T-cell (primary cell): Measurements from ENCODE around the gene OR6S1. TPM values are rescaled to one million over a fixed set of nuclear protein-coding genes. Genes with fewer than 3 reads are reported as not detected.
"Not testable (repeated sequence)": the region's sequence is repeated elsewhere in the genome, so short reads cannot be mapped to it uniquely, and the experiment has no call there.

Source experiments
- ATAC-seq, 4 experiments: fragments of 200-7000 bp in 3 of 4; fragments of 150-1000 bp in 1 of 4; cut with Tn5 transposase; replicated peaks in 1 of 4; 1 replicate in 3 of 4; 2 replicates in 1 of 4; pipeline ENCODE4 v1.10.0; 2021; ENCODE audit warnings: moderate library complexity in 3 of 4, mild to moderate bottlenecking in 2 of 4, moderate number of reproducible peaks in 1 of 4
- CTCF ChIA-PET, 2 donors: fragments of 300-600 bp; sonication (Branson Sonifier 250); formaldehyde crosslinking; loops; one replicate each; lab custom pipeline; 2022; ENCODE audit warnings: antibody characterized with exemption in 2 of 2; lab: Charles Lee
- POLR2A ChIA-PET, 2 donors: fragments of 300-600 bp; sonication (Branson Sonifier 250); formaldehyde crosslinking; loops; one replicate each; lab custom pipeline; 2022; ENCODE audit warnings: antibody characterized with exemption in 2 of 2; lab: Charles Lee
- DNase-seq, 35 experiments: peaks; one replicate each; pipeline versions ENCODE4 v3.0.0 to v3.0.0-alpha.2; 2013 to 2023
- H3K27ac ChIP-seq: one replicate; pipeline ENCODE4 v1.5.1; 2013; ENCODE audit warnings: low read length
- H3K27me3 ChIP-seq, 2 experiments: replicated peaks in 1 of 2; 1 replicate in 1 of 2; 2 replicates in 1 of 2; pipeline versions ENCODE4 v1.6.1 to v1.7.0; 2013; ENCODE audit warnings: low read length in 1 of 2, mixed read lengths in 1 of 2; ENCODE audit not compliant: control insufficient read depth in 2 of 2, insufficient read depth in 2 of 2; ENCODE audit errors: extremely low read depth in 1 of 2
- H3K36me3 ChIP-seq, 2 donors: 1 replicate in 1 of 2; 2 replicates in 1 of 2; pipeline versions ENCODE4 v1.6.1 to v1.7.0; 2013; ENCODE audit warnings: low read length in 1 of 2; ENCODE audit not compliant: control insufficient read depth in 2 of 2, insufficient read depth in 1 of 2; ENCODE audit errors: extremely low read depth in 1 of 2
- H3K4me1 ChIP-seq, 2 experiments: 1 replicate in 1 of 2; 2 replicates in 1 of 2; pipeline versions ENCODE4 v1.6.1 to v1.7.0; 2013; ENCODE audit warnings: low read length in 2 of 2, mixed read lengths in 1 of 2; ENCODE audit not compliant: insufficient read depth in 2 of 2, control insufficient read depth in 1 of 2; ENCODE audit errors: extremely low read depth in 1 of 2
- H3K4me3 ChIP-seq, 2 donors: 1 replicate in 1 of 2; 2 replicates in 1 of 2; pipeline versions ENCODE4 v1.5.1 to v1.7.0; 2013; ENCODE audit warnings: mild to moderate bottlenecking in 2 of 2, low read length in 1 of 2, moderate library complexity in 1 of 2; ENCODE audit not compliant: control insufficient read depth in 1 of 2; ENCODE audit errors: extremely low read depth in 1 of 2
- H3K9me3 ChIP-seq: 2 replicates; pipeline ENCODE4 v1.7.0; 2013
- H3K27ac Mint-ChIP-seq, 2 donors: one replicate each; pipeline ENCODE4 v1.8.0; 2020 to 2021; ENCODE audit warnings: mild to moderate bottlenecking in 2 of 2, mixed read lengths in 2 of 2
- H3K27me3 Mint-ChIP-seq, 2 donors: one replicate each; pipeline ENCODE4 v1.8.0; 2021 to 2022; ENCODE audit warnings: mixed read lengths in 2 of 2
- H3K36me3 Mint-ChIP-seq: one replicate; pipeline ENCODE4 v1.8.0; 2021; ENCODE audit warnings: mixed read lengths
- H3K4me1 Mint-ChIP-seq, 3 donors: one replicate each; pipeline ENCODE4 v1.8.0; 2020 to 2022; ENCODE audit warnings: mixed read lengths in 3 of 3, mild to moderate bottlenecking in 1 of 3
- H3K4me3 Mint-ChIP-seq, 3 donors: one replicate each; pipeline ENCODE4 v1.8.0; 2020 to 2022; ENCODE audit warnings: mild to moderate bottlenecking in 3 of 3, mixed read lengths in 3 of 3, moderate library complexity in 3 of 3
- H3K9me3 Mint-ChIP-seq, 3 donors: one replicate each; pipeline ENCODE4 v1.8.0; 2020 to 2022; ENCODE audit warnings: mixed read lengths in 3 of 3
- WGBS: methylation state at CpG from one replicate; pipeline ENCODE4 v1.1.5; 2013; ENCODE audit warnings: missing lambda C conversion rate; ENCODE audit not compliant: insufficient coverage; 5-methylcytosine and 5-hydroxymethylcytosine counted together
- total RNA-seq, 35 experiments: library from RNA in 6 of 35; stranded (reverse) in 6 of 35; fragments of 120-200 nt in 1 of 35; gene quantifications; one replicate each; pipeline versions ENCODE4 v1.2.1 to v1.2.4 and lab custom pipeline; 2013 to 2026

Gene OR6S1
- total RNA-seq, 5 donors from 2014 or later (not counting 1 experiment from before 2014, with no cell fraction given) = not detected

GRCh38 chr14:20655851-20656250 is 14.4 kb upstream of the OR6S1 start:
- Histone ChIP-seq H3K4me1 (peaks cover 0 to 23% of the 10 kb centered on the region in 2 experiments), H3K9me3 (no peaks in the 10 kb centered on the region), H3K27me3 (peaks cover 12 to 71% of the 10 kb centered on the region in 2 experiments), H3K27ac (no peak overlapping the region), H3K36me3 (no peaks in the 10 kb centered on the region), H3K4me3 (no peak overlapping the region)
- no peak for DNase-seq
- ChIA-PET POLR2A (no interaction called here), CTCF (interaction anchor here in 1 of 2 donors (1.1 to 1.5 kb wide), 2 partner anchors 28 to 36 kb away, joined by 3 read pairs; no protein-coding TSS in a partner anchor)
- WGBS = 100% methylated on average over 1 of the region's 4 CpGs
- Mint-ChIP-seq H3K27ac (no peak overlapping the region), H3K27me3 (peaks cover 58 to 80% of the 10 kb centered on the region in 2 donors), H3K4me3 (no peak overlapping the region), H3K4me1 (peaks cover 31 to 35% (median 34%) of the 10 kb centered on the region in 3 donors), H3K9me3 (no peaks in the 10 kb centered on the region), H3K36me3 (no peaks in the 10 kb centered on the region)
- no peak for ATAC-seq

GRCh38 chr14:20652996-20653975 is 11.8 kb upstream of the OR6S1 start:
- H3K27ac Mint-ChIP-seq = peak overlapping the region in 1 of 2 donors; percentile 31
- Histone ChIP-seq H3K4me1 (peaks cover 0 to 21% of the 10 kb centered on the region in 2 experiments), H3K9me3 (no peaks in the 10 kb centered on the region), H3K27ac (no peak overlapping the region), H3K4me3 (peak overlapping the region in 1 of 2 donors; percentile 27), H3K36me3 (no peaks in the 10 kb centered on the region), H3K27me3 (peaks cover 12 to 54% of the 10 kb centered on the region in 2 experiments)
- ChIA-PET CTCF (interaction anchor here (0.6 to 1.0 kb wide), 3 partner anchors 13 to 294 kb away, joined by 4 to 7 read pairs (median 4); no protein-coding TSS in a partner anchor), POLR2A (interaction anchor here in 1 of 2 donors (0.6 kb wide), 2 partner anchors 75 to 224 kb away, joined by 3 to 7 read pairs; no protein-coding TSS in a partner anchor)
- DNase-seq = peak in 16 of 35 experiments; percentile 12 to 57 (median 23)
- peaks cover 30 to 34% (median 34%) of the 10 kb centered on the region in 3 donors for H3K4me1 Mint-ChIP-seq
- H3K36me3 Mint-ChIP-seq = no peaks in the 10 kb centered on the region
- no peaks in the 10 kb centered on the region for H3K9me3 Mint-ChIP-seq
- peak overlapping the region; percentile 40 to 67 (median 50) for H3K4me3 Mint-ChIP-seq
- ATAC-seq = peak in 3 of 4 experiments; percentile 30 to 72 (median 50)
- 6% methylated on average over 14 of the region's 39 CpGs for WGBS
- H3K27me3 Mint-ChIP-seq = peaks cover 52 to 71% of the 10 kb centered on the region in 2 donors

- no CpG with 5 or more reads among the region's 1 CpG for WGBS
- Histone ChIP-seq H3K9me3 (no peaks in the 10 kb centered on the region), H3K4me3 (no peak overlapping the region), H3K27ac (no peak overlapping the region), H3K4me1 (no peaks in the 10 kb centered on the region), H3K36me3 (no peaks in the 10 kb centered on the region), H3K27me3 (peaks cover 4 to 13% of the 10 kb centered on the region in 2 experiments)
- ATAC-seq (no peak), DNase-seq (no peak)
- Mint-ChIP-seq H3K4me3 (no peak overlapping the region), H3K9me3 (no peaks in the 10 kb centered on the region), H3K4me1 (no peaks in the 10 kb centered on the region), H3K27me3 (peaks cover 35 to 43% of the 10 kb centered on the region in 2 donors), H3K36me3 (no peaks in the 10 kb centered on the region), H3K27ac (no peak overlapping the region)
- ChIA-PET CTCF (interaction anchor here (0.6 to 0.7 kb wide), 3 partner anchors 40 to 220 kb away, joined by 3 to 4 read pairs (median 3); no protein-coding TSS in a partner anchor), POLR2A (interaction anchor here (0.5 kb wide), 2 partner anchors 78 to 173 kb away, joined by 3 to 4 read pairs; no protein-coding TSS in a partner anchor)
Observed at GRCh38 chr14:20645481-20645880, 4.0 kb upstream of the OR6S1 start.

- no peak overlapping the region for H3K4me3 ChIP-seq
- H3K36me3 ChIP-seq = no peaks in the 10 kb centered on the region
- WGBS = no CpG with 5 or more reads among the region's 2 CpGs
- DNase-seq (no peak), ATAC-seq (no peak)
- Mint-ChIP-seq H3K36me3 (no peaks in the 10 kb centered on the region), H3K27ac (no peak overlapping the region), H3K4me3 (no peak overlapping the region), H3K4me1 (no peaks in the 10 kb centered on the region), H3K27me3 (peaks cover 33 to 43% of the 10 kb centered on the region in 2 donors), H3K9me3 (no peaks in the 10 kb centered on the region)
- H3K27ac ChIP-seq = no peak overlapping the region
- peaks cover 4 to 10% of the 10 kb centered on the region in 2 experiments for H3K27me3 ChIP-seq
- H3K4me1 ChIP-seq = no peaks in the 10 kb centered on the region
- POLR2A ChIA-PET = no interaction called here
- no peaks in the 10 kb centered on the region for H3K9me3 ChIP-seq
- CTCF ChIA-PET = interaction anchor here in 1 of 2 donors (0.6 kb wide), 1 partner anchor 55 kb away, joined by 3 read pairs; no protein-coding TSS in a partner anchor
Observed at GRCh38 chr14:20644520-20644919, 3.0 kb upstream of the OR6S1 start.

- H3K36me3 ChIP-seq, DNase-seq, H3K27ac Mint-ChIP-seq, H3K9me3 Mint-ChIP-seq, H3K36me3 Mint-ChIP-seq, H3K4me3 Mint-ChIP-seq, H3K4me3 ChIP-seq, H3K4me1 ChIP-seq, H3K9me3 ChIP-seq, POLR2A ChIA-PET, H3K27ac ChIP-seq, CTCF ChIA-PET, ATAC-seq, H3K4me1 Mint-ChIP-seq: not testable (repeated sequence)
- H3K27me3 Mint-ChIP-seq = peaks cover 30 to 37% of the 10 kb centered on the region in 2 donors
- H3K27me3 ChIP-seq = peaks cover 8 to 14% of the 10 kb centered on the region in 2 experiments
- no CpG with 5 or more reads among the region's 3 CpGs for WGBS
Observed at GRCh38 chr14:20642755-20643154, 1.3 kb upstream of the OR6S1 start.

- Mint-ChIP-seq H3K9me3 (no peaks in the 10 kb centered on the region), H3K4me1 (no peaks in the 10 kb centered on the region), H3K4me3 (no peak overlapping the region), H3K36me3 (no peaks in the 10 kb centered on the region), H3K27me3 (peaks cover 28 to 37% of the 10 kb centered on the region in 2 donors), H3K27ac (no peak overlapping the region)
- no peak overlapping the region for H3K4me3 ChIP-seq
- POLR2A ChIA-PET = no interaction called here
- H3K27me3 ChIP-seq = peaks cover 8 to 14% of the 10 kb centered on the region in 2 experiments
- CTCF ChIA-PET = no interaction called here
- H3K36me3 ChIP-seq = no peaks in the 10 kb centered on the region
- H3K4me1 ChIP-seq = no peaks in the 10 kb centered on the region
- DNase-seq = no peak
- 89% methylated on average over 3 of the region's 7 CpGs for WGBS
- H3K27ac ChIP-seq = no peak overlapping the region
- H3K9me3 ChIP-seq = no peaks in the 10 kb centered on the region
- no peak for ATAC-seq
Observed at GRCh38 chr14:20642182-20642581, 691 bp upstream of the OR6S1 start.
